ENCODE data around the gene CYFIP2. TPM values are rescaled to one million over a fixed set of nuclear protein-coding genes. Genes with fewer than 3 reads are reported as not detected.

CYFIP2 gene
- total and polyA plus RNA-seq, 2 of the 13 experiments (the other 11 are each of a cell fraction or from before 2014, with no cell fraction given), result 22.6 to 30.3 TPM

DNA sequence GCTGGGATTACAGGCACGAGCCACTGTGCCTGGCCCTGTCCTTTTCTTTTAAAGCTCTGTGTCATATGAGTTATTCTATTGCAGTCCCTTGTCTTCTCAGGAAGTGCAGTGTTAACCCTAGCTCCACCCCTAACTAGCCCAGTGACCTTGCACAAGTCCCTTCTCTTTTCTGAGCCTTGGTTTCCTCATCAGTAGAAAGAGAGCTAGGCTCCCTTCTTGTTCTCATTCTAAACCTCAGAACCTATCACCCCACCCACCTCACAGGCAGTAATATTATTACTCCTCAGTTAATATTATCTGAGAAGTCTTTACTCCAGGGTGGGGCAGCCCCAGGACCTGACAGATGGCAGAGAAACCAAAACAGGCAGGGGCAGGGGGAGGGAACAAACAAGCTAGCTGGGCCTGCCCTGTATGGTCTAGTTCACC, 7.2 kb downstream of the CYFIP2 start:
- Histone ChIP-seq H3K4me2 (ENCODE audit: low read depth, low read length) (no peak overlapping the region), H3K4me3 (replicated peaks in 1 of 3; ENCODE audit: insufficient read depth in 1 of 3, low read depth in 2 of 3, low read length in 3 of 3) (no peak overlapping the region), H4K20me1 (ENCODE audit: insufficient read depth, low read length) (no peaks in the 10 kb centered on the region), H3K36me3 (replicated peaks in 1 of 2; ENCODE audit: control insufficient read depth in 1 of 2, insufficient read depth in 2 of 2, low read length in 2 of 2) (no peaks in the 10 kb centered on the region), H3K9ac (ENCODE audit: insufficient read depth, low read depth, low read length) (no peak overlapping the region), H3K9me3 (ENCODE audit: low read length) (no peaks in the 10 kb centered on the region), H3K4me1 (ENCODE audit: insufficient read depth, low read length) (peaks cover 26% of the 10 kb centered on the region; the same call in 1 of the 2 replicates), H3K27ac (ENCODE audit: extremely low read length, insufficient read depth, low read length) (no peak overlapping the region), H3K27me3 (ENCODE audit: control insufficient read depth in 1 of 2, insufficient read depth in 2 of 2, low read length in 2 of 2) (no peaks in the 10 kb centered on the region), H2AFZ (ENCODE audit: low read length) (no peak overlapping the region), H3K79me2 (ENCODE audit: insufficient read depth, low read length) (peaks cover 23% of the 10 kb centered on the region)
- in situ Hi-C loops (cut with HindIII; ENCODE audit: extremely low pct_ligation_motif_present, low pct_unique_long_range_greater_than_20kb), result no loop called here
- no TSS peak for BruUV-seq (replicated peaks)
- POLR2A ChIA-PET, result no interaction called here
- intact Hi-C loops (cut with micrococcal nuclease; ENCODE audit: unreplicated experiment), result no loop called here
- no peak for TF ChIP-seq ZNF607 (CRISPR knock-in tag; IDR thresholded peaks at IDR 0.05; ENCODE audit: borderline replicate concordance)
- no peak for TF ChIP-seq ZNF660 (CRISPR knock-in tag; IDR thresholded peaks at IDR 0.05; ENCODE audit: borderline replicate concordance, low read depth)
- TF ChIP-seq, protein P1, sequence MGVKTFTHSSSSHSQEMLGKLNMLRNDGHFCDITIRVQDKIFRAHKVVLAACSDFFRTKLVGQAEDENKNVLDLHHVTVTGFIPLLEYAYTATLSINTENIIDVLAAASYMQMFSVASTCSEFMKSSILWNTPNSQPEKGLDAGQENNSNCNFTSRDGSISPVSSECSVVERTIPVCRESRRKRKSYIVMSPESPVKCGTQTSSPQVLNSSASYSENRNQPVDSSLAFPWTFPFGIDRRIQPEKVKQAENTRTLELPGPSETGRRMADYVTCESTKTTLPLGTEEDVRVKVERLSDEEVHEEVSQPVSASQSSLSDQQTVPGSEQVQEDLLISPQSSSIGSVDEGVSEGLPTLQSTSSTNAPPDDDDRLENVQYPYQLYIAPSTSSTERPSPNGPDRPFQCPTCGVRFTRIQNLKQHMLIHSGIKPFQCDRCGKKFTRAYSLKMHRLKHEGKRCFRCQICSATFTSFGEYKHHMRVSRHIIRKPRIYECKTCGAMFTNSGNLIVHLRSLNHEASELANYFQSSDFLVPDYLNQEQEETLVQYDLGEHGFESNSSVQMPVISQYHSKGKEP (CRISPR knock-in tag; IDR thresholded peaks at IDR 0.05), result no peak
- TF ChIP-seq ZNF546 (CRISPR knock-in tag; conservative IDR thresholded peaks at IDR 0.05), result no peak
- TF ChIP-seq, protein P2, sequence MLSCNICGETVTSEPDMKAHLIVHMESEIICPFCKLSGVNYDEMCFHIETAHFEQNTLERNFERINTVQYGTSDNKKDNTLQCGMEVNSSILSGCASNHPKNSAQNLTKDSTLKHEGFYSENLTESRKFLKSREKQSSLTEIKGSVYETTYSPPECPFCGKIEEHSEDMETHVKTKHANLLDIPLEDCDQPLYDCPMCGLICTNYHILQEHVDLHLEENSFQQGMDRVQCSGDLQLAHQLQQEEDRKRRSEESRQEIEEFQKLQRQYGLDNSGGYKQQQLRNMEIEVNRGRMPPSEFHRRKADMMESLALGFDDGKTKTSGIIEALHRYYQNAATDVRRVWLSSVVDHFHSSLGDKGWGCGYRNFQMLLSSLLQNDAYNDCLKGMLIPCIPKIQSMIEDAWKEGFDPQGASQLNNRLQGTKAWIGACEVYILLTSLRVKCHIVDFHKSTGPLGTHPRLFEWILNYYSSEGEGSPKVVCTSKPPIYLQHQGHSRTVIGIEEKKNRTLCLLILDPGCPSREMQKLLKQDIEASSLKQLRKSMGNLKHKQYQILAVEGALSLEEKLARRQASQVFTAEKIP (CRISPR knock-in tag; IDR thresholded peaks at IDR 0.05; ENCODE audit: borderline replicate concordance), result no peak
- TF ChIP-seq, protein P3, sequence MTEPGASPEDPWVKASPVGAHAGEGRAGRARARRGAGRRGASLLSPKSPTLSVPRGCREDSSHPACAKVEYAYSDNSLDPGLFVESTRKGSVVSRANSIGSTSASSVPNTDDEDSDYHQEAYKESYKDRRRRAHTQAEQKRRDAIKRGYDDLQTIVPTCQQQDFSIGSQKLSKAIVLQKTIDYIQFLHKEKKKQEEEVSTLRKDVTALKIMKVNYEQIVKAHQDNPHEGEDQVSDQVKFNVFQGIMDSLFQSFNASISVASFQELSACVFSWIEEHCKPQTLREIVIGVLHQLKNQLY (CRISPR knock-in tag; IDR thresholded peaks at IDR 0.05), result no peak
- no peak for DNase-seq (ENCODE audit: low spot score)
- 88% methylated on average over 1 of the region's 1 CpG for WGBS (ENCODE audit: low lambda C conversion rate)
- ATAC-seq, result peak; percentile 25; the same call in 1 of the 3 replicates
- CTCF ChIA-PET (ENCODE audit: low intra/inter-chr PET ratio, low total read pairs), result no interaction called here
- FAIRE-seq, result no peak
